OCI-M2 (cell line): ENCODE results near the gene PROC.

ENCODE experiments used
- DNase-seq: peaks from one replicate; lab custom pipeline; 2025; ENCODE audit not compliant: unreplicated experiment; lab: John Stamatoyannopoulos, UW

Gene PROC

GRCh38 chr2:127418300-127419111 lies at the start of gene PROC:
PROC (plus strand) TSS chr2:127418427; CDS start chr2:127419943, 1,516 bp downstream.
- no peak for DNase-seq

- DNase-seq = no peak
Observed at GRCh38 chr2:127370010-127370409, 48.2 kb upstream of the PROC start.

DNA sequence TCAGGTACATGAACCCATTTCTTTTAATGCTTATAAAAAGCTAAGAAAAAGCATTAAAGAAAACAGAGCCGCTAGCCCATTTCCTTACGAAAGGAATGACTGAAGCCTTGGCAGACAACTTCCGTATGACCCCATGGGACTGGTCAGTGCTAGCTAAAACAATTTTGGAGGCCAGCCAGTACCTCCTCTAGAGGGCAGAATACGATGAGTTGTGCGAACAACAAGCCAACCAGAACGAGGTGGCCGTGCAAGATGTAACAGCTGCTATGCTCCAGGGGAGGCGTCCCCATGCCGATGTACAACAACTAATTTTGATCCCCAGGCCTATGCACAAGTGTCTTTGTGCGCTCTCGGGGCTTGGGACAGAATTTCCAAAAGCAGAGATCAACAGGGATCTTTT lies 47.2 kb upstream of the PROC start:
- no peak for DNase-seq

DNA sequence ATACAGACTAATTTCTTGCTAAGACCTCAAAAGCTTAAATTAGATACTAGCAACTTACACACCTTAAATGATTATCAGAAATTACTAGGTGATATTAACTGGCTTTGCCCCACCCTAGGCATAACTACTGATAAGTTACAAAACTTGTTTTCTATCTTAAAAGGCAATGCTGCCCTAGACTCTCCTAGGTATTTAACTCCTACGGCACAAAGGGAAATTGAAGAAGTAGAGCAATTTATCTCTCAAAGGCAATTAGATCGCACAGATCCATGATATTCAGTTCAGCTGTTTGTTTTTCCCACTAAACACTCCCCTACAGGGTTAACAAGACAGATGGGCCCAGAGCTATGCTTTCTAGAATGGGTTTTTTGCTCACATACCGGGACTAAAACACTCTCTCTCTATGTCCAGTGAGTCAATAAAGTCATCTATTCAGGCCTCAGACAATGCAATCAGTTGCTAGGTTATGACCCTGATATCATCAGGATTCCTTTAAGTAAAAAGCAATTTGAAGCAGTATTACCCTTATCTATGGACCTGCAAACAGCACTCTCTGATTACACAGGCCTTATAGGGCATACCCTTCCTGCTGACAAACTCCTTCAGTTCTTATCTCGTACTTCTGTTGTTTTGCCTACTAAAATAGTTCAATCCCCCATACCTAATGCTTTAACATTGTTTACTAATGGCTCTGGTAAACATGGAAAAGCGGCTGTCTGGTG lies 44.7 kb upstream of the PROC start:
- DNase-seq = no peak

DNA sequence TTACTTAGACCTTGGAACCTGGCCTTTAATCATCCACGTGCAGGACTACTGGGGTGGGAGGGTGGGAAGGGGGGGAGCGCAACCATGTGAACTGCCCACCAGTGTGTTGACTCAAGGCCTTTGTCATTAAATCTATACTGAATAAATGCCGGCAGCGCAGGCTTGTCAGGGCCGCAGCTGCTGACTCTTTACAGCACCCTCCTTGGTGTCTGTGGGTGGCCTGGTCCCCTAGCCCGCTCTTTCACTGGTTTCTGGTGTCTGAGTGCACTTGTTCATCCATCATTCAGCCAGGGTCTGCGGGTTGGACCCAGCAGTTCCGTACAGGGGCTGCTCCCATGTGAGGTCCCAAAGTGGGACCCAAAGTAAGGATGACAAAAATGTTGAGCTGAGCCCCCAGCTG lies 42.0 kb upstream of the PROC start:
- DNase-seq = no peak

DNA sequence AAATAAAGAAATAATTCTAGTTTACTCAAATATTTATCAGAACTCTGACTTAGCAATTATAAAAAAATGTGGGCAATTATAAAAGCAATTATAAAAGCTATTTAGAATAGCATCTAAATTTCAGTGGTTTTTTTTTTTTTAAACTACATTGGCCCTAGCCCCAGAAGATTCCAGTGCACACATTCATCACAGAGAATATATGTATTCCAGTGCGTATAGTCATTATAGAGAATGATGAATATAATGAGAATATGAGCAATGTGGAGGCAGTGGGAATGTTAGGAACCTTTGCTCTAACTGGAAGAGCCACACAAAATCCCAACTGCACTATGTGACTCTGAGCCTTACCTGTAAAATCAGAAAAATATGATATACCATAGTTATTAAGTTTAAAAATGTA lies 41.0 kb upstream of the PROC start:
- no peak for DNase-seq

DNA sequence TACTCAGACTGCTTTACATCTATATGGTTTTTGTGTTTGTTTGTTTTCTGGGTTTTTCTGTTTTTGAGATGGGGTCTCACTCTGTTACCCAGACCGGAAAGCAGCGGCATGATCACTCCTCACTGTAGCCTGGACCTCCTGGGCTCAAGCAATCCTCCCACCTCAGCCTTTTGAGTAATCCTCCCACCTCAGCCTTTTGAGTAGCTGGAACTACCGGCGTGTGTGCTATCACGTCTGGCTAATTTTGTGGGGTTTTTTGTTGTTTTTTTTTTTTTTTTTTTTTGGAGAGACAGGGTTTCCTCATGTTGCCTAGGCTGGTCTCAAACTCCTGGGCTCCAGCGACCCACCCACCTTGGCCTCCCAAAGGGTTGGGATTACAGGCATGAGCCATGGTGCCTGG lies 39.5 kb upstream of the PROC start:
- DNase-seq = no peak

DNA sequence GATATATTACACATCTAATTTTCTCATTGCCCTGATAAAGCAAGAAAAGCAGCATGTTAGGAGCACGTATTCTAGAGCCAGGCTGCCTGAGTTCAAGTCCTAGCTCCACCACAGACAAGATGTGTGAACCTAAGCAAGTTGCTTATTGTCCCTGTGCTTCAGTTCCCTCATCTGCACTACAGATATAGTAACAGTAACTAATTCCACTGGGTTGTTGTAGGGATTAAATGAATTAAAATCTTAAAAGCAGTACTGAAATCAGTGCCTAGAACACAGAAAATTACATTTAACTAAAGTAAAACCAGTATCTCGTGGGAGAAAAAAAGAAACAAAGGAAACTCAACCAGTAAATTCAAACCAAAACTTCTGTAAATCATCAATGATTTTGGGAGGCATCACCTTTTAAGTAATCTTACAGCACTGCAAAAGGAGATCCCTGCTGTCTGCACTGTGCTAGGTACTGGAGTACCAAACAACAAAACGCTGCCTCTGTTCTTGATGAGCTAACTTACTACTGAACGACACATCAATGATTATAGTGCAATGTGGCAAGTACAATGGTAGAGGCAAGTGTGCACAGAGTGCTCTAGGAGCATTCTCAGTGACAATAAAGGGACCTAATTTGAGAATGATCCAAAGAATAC lies 38.4 kb upstream of the PROC start:
- DNase-seq = no peak

- DNase-seq = no peak
Observed at GRCh38 chr2:127381762-127382161, 36.5 kb upstream of the PROC start.

GRCh38 chr2:127382831-127383230 lies 35.4 kb upstream of the PROC start:
- no peak for DNase-seq

- DNase-seq = no peak
Observed at GRCh38 chr2:127384529-127384928, 33.7 kb upstream of the PROC start.

DNA sequence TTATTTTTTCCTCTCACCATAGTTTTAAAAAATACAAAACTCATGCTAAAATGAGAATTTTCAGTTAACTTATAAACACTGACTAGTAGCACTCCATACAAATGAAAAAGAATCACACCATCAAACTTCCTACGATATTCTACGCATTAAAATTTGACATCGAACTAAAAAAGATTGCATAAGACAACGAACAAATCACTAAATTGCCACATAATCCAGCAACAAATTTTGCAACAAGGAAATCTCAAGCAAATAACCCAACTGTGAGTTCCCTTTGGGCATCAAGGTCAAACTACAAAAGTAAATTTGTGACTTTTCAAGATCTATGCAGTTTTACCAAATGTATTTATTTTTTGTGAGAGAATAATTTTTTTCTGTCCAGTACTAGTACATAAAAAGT lies 32.0 kb upstream of the PROC start:
- DNase-seq = no peak

- DNase-seq = no peak
Observed at GRCh38 chr2:127386764-127387654, 31.2 kb upstream of the PROC start.

DNA sequence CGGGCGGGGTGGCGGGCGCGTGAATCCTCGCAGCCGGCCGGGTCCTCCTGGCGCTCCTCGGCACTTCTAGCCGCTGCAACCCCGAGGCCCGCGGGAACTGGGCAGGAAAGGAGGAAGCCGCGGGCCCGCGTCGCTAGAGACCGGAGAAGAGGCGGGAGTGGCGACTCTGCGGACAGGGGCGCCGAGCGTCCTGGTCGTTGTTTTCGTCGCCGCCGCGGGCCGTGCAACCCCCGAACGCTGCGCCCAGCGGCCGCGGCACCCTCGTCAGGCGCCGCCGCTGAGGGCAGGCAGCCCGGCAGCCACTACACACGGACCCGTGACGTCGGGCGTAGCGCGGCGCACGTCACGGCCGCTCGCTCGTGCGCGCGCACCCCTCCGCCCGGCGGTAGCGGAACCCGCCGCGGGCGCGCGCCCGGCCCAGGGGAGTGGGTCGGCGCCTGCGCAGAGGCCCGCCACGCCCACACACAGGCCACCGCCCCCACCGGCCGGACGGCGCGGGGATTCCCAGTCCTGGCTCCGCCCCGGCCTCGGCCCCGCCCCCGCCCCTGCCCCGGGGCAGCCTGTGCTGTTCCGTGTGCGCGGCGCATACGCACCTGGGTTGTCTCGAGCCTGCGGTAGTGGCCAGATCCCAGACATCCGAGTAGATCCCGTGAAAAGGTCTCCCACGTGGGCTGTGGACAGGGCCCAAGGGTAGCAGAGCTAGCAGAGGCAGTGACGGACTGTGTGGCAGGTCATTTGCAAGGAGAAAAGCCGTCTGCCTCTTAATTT lies 30.4 kb upstream of the PROC start, which contains the start of gene MAP3K2:
Gene MAP3K2, minus strand, starts transcription at position 321 of the 768 bp plus-strand sequence. CDS start 44,846 bp downstream, outside the sequence.
- DNase-seq = peak; percentile 58

GRCh38 chr2:127388423-127389164 lies 29.6 kb upstream of the PROC start:
- DNase-seq = no peak

DNA sequence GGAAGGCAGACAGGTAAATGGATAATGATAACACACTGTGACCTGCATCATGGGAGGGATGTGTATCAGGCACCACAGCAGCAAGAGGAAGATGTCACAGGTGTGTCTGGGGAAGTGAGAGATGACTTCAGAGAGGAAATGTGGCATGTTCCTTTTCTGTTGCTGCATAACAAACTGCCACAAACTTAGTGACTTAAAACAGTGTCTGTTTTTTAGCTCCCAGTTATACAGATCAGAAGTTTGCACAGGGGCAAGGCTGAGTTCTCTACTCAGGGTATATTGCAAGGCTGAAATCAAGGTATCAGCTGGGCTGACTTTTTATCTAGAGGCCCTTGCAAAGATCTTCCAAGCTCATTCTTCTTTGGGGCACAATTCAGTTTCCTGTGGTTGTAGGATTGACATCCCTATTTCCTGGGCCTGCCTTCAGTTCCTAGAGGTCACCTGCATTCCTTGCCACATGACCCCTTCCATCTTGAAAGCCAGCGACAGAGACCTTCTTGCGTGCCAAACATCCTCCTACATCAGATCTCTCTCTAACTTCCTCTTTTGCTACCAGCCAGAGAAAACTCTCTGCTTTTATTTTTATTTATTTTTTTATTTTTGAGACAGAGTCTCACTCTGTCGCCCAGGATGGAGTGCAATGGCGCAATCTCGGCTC lies 28.3 kb upstream of the PROC start:
- no peak for DNase-seq

DNA sequence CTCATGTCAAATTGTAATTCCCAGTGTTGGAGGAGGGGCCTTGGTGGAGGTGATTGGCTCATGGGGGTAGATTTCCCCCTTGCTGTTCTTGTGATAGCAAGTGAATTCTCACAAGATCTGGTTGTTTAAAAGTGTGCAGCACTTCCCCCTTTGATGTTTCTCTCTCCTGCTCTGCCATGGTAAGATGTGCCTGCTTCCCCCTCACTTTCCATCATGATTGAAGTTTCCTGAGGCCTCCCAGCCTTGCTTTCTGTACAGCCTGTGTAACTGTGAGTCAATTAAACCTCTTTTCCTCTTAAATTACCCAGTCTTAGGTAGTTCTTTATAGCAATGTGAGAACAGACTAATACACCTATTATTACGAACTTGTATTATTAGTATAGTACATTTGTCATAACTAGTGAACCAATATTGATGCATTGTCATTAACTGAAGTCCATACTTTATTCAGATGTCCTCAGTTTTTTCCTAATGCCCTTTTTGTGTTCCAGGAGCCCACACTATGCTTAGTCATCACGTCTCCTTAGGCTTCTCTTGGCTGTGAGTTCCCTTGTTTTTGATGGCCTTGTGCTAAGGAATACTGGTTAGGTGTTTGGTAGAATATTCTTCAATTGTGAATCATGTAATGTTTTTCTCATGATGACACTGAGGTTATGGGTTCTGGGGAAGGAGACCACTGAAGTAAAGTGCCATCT lies 25.9 kb upstream of the PROC start:
- DNase-seq = no peak

DNA sequence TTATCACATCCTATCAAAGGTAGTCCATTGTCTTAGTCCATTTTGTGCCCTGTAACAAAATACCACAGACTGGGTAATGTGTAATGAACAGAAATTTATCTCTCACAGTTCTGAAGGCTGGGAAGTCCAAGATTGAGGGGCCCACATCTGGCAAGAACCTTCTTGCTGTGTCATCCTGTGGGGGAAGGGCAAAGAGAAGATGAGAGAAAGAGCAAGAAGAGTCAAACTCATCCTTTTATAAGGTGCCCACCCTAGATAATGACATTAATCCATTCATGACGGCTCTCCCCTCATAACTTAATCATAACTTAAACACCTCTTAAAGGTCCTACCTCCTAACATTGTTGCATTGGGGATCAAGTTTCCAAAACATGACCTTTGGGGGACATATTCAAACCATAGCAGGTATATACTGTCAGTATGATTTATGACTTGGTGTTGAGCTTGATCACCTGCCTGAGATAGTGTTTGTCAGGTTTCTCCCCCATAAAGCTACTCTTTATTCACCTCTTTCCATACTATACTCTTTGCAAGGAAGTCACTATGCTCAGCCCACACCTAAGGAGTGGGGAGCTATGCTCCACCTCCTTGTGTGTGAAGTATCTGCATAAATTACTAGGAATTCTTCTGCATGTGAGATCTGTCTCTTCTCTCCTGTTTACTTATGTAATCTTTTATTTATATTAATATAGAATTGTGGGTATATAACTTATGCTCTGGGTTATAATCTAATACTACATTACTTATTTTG lies 25.2 kb upstream of the PROC start:
- no peak for DNase-seq
